Esophagus squamous epithelium (tissue), 4 donors: ENCODE data around the gene DLD.

ENCODE experiments used
- POLR2A ChIP-seq, 4 donors: fragments of 450-650 bp; IDR thresholded peaks; one replicate each; pipeline ENCODE4 v1.6.1; 2017; ENCODE audit warnings: antibody characterized with exemption in 4 of 4, mild to moderate bottlenecking in 4 of 4, moderate library complexity in 3 of 4
- TF ChIP-seq, protein P1 (sequence below), 6 experiments: fragments of 450-650 bp in 4 of 6; fragments of 200-600 bp in 2 of 6; sonication (generic) in 2 of 6; IDR thresholded peaks; one replicate each; pipeline ENCODE4 v1.5.1; 2016 to 2019; ENCODE audit warnings: antibody characterized with exemption in 6 of 6, mild to moderate bottlenecking in 4 of 6, moderate library complexity in 4 of 6

DNA sequence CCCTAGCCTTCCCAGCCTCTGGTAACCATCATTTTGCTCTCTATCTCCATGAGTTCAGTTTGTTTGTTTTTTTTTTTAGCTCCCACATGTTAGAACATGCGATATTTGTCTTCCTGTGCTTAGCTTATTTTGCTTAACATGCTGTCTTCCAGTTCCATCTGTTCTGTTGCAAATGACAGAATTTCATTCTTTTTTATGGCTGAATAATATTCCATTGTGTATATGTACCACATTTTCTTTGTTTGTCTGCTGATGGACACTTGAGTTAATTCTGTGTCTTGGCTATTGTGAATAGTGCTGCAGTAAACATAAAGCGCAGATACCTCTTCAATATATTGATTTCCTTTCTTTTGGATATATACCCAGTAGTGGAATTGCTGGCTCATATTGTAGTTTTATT, 21.0 kb downstream of the DLD start:
- TF ChIP-seq, protein P1, sequence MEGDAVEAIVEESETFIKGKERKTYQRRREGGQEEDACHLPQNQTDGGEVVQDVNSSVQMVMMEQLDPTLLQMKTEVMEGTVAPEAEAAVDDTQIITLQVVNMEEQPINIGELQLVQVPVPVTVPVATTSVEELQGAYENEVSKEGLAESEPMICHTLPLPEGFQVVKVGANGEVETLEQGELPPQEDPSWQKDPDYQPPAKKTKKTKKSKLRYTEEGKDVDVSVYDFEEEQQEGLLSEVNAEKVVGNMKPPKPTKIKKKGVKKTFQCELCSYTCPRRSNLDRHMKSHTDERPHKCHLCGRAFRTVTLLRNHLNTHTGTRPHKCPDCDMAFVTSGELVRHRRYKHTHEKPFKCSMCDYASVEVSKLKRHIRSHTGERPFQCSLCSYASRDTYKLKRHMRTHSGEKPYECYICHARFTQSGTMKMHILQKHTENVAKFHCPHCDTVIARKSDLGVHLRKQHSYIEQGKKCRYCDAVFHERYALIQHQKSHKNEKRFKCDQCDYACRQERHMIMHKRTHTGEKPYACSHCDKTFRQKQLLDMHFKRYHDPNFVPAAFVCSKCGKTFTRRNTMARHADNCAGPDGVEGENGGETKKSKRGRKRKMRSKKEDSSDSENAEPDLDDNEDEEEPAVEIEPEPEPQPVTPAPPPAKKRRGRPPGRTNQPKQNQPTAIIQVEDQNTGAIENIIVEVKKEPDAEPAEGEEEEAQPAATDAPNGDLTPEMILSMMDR (IDR thresholded peaks at IDR 0.05) = no peak
- no peak for TF ChIP-seq POLR2A (IDR thresholded peaks at IDR 0.05)
